Dermis blood vessel endothelial cell (primary cell): Measurements from ENCODE around the gene KRT71. TPM values are rescaled to one million over a fixed set of nuclear protein-coding genes. Genes with fewer than 3 reads are reported as not detected.
"Not testable (repeated sequence)": the region's sequence is repeated elsewhere in the genome, so short reads cannot be mapped to it uniquely, and the experiment has no call there.

Experiments
- DNase-seq: peaks from one replicate; pipeline ENCODE4 v3.0.0; 2010
- total RNA-seq: library from RNA; depleted of rRNA; stranded (reverse); fragments of >200 nt; gene quantifications from 2 replicates; pipeline ENCODE4 v1.2.3, GENCODE V29; 2014

Gene KRT71
- total RNA-seq, result not detected in 2 replicates

GRCh38 chr12:52552681-52553195, at the start of gene KRT71:
TSS of gene KRT71 (minus strand) at chr12:52553145. CDS start at chr12:52553077, 68 bp downstream.
- no peak for DNase-seq

GRCh38 chr12:52602552-52602951, 49.6 kb upstream of the KRT71 start:
- DNase-seq, result no peak

- no peak for DNase-seq
Observed at GRCh38 chr12:52601671-52602070, 48.7 kb upstream of the KRT71 start.

GRCh38 chr12:52600941-52601481, 48.1 kb upstream of the KRT71 start, which contains the start of gene KRT72:
TSS of gene KRT72 (minus strand) at chr12:52601463. CDS start at chr12:52601452, 11 bp downstream.
- DNase-seq, result no peak

GRCh38 chr12:52600475-52600874, 47.5 kb upstream of the KRT71 start:
- DNase-seq, result no peak

- no peak for DNase-seq
Observed at GRCh38 chr12:52600071-52600470, 47.1 kb upstream of the KRT71 start.

GRCh38 chr12:52598966-52599365, 46.0 kb upstream of the KRT71 start:
- DNase-seq, result no peak

GRCh38 chr12:52594237-52594636, 41.3 kb upstream of the KRT71 start:
- DNase-seq, result not testable (repeated sequence)

GRCh38 chr12:52591521-52591920, 38.6 kb upstream of the KRT71 start:
- DNase-seq, result no peak

- DNase-seq, result no peak
Observed at GRCh38 chr12:52590021-52590420, 37.1 kb upstream of the KRT71 start.

GRCh38 chr12:52587563-52587962, 34.6 kb upstream of the KRT71 start:
- DNase-seq, result no peak

- no peak for DNase-seq
Observed at GRCh38 chr12:52585946-52586345, 33.0 kb upstream of the KRT71 start.

- DNase-seq, result no peak
Observed at GRCh38 chr12:52585066-52585465, 32.1 kb upstream of the KRT71 start.

GRCh38 chr12:52584156-52584682, 31.3 kb upstream of the KRT71 start:
- no peak for DNase-seq

GRCh38 chr12:52582971-52583456, 30.1 kb upstream of the KRT71 start:
- DNase-seq, result peak; percentile 71

GRCh38 chr12:52582486-52582885, 29.5 kb upstream of the KRT71 start:
- no peak for DNase-seq

- no peak for DNase-seq
Observed at GRCh38 chr12:52581481-52581880, 28.5 kb upstream of the KRT71 start.

GRCh38 chr12:52581066-52581465, 28.1 kb upstream of the KRT71 start:
- DNase-seq, result no peak

- DNase-seq, result no peak
Observed at GRCh38 chr12:52580496-52580895, 27.6 kb upstream of the KRT71 start.

GRCh38 chr12:52579468-52580465, 26.8 kb upstream of the KRT71 start:
- DNase-seq, result no peak

GRCh38 chr12:52578469-52578868, 25.5 kb upstream of the KRT71 start:
- no peak for DNase-seq

- no peak for DNase-seq
Observed at GRCh38 chr12:52577316-52577715, 24.4 kb upstream of the KRT71 start.

- no peak for DNase-seq
Observed at GRCh38 chr12:52575948-52576347, 23.0 kb upstream of the KRT71 start.
